ENCODE measurements around the gene FOXQ1. TPM values are rescaled to one million over a fixed set of nuclear protein-coding genes. Genes with fewer than 3 reads are reported as not detected.

FOXQ1 gene
- total and polyA plus RNA-seq, 9 of the 15 experiments (the other 6 are each of a cell fraction or from before 2014, with no cell fraction given): not detected

DNA sequence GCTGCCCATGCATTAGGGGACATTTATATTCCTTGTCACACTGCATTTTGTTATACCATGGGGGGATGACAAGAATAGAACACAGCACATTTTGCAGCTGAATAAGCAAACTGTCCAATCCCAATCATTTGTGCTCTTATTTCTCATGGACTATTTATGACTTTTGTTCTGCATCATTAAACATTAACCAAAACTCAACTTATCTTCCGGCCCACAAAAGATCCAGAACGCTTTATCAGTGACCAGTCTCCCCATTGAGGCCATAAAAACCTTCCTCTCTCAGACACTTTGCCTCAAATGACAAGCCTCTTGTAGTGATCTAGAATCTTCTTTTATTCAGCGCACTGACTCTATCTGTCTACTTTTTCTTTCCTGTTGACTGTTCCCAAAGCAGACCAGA lies 28.4 kb upstream of the FOXQ1 start (continued):
- no peak for TF ChIP-seq RAD21 (CRISPR knock-in tag; conservative IDR thresholded peaks at IDR 0.05 in 1 of 2, IDR thresholded peaks at IDR 0.05 in 1 of 2)

DNA sequence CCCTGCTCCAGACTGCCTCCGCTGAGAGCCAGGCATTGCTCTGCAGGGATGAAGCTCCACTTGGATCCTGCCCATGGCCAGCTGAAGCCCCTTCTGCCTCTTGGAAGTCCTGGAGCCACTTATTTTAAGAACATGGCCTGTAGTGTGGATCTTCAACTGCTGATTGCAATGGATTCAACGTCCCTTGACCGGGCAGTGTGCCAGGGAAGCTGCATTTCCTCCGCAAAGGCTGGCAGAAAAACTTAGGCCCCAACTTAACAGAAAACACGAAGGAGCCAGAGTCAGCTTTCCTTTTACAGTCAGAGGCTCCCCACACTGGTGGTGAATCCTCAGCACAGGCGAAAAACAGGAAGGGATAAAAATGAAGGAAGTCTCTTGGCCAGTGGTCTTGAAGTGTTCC lies 26.3 kb upstream of the FOXQ1 start:
- FAIRE-seq: no peak
- in situ Hi-C loops (cut with MboI): no loop called here
- H2AFZ ChIP-seq (ENCODE audit: low read depth, low read length): no peak overlapping the region
- no peaks in the 10 kb centered on the region for H3K9me3 ChIP-seq (replicated peaks; ENCODE audit: control insufficient read depth, insufficient read depth, low read depth, low read length)
- ChIA-PET CTCF (ENCODE audit: low intra/inter-chr PET ratio) (no interaction called here), POLR2A (no interaction called here)
- DNase-seq (ENCODE audit: extremely low read depth in 1 of 4, low spot score in 3 of 4): no peak
- no peaks in the 10 kb centered on the region for H3K79me2 ChIP-seq (ENCODE audit: control insufficient read depth, insufficient read depth, low read length)
- TF ChIP-seq ZKSCAN1 (IDR thresholded peaks at IDR 0.05; ENCODE audit: low read depth, low read length): no peak
- TF ChIP-seq LARP7 (IDR thresholded peaks at IDR 0.05): no peak
- no peak for TF ChIP-seq ZNF436 (CRISPR knock-in tag; IDR thresholded peaks at IDR 0.05)
- no peak for TF ChIP-seq ZNF644 (tag; IDR thresholded peaks at IDR 0.05; ENCODE audit: low read depth)
- no peak for TF ChIP-seq TCF3 (CRISPR knock-in tag; IDR thresholded peaks at IDR 0.05)
- no peak for TF ChIP-seq FOXM1 (IDR thresholded peaks at IDR 0.05; ENCODE audit: low read depth)
- no peak for TF ChIP-seq FOXM1 (CRISPR knock-in tag; IDR thresholded peaks at IDR 0.05; ENCODE audit: low read depth)
- no peak for TF ChIP-seq THRB (CRISPR knock-in tag; conservative IDR thresholded peaks at IDR 0.05)
- H3K27me3 ChIP-seq (ENCODE audit: control insufficient read depth in 2 of 2, insufficient read depth in 2 of 2, low read length in 2 of 2): peaks cover 0 to 6% of the 10 kb centered on the region in 2 experiments; a peak in 1 of 5 replicates
- H3K36me3 ChIP-seq (ENCODE audit: control insufficient read depth, insufficient read depth, low read length): no peaks in the 10 kb centered on the region
- ATAC-seq: no peak
- 0% methylated on average over 6 of the region's 6 CpGs for WGBS (ENCODE audit: insufficient coverage, low coverage, missing lambda C conversion rate)
- no peaks in the 10 kb centered on the region for H3K4me1 ChIP-seq (replicated peaks in 1 of 2; ENCODE audit: control insufficient read depth in 2 of 2, insufficient read depth in 2 of 2, low read length in 2 of 2)
- H3K9ac ChIP-seq (ENCODE audit: insufficient read depth in 1 of 2, low read depth in 2 of 2, low read length in 2 of 2): no peak overlapping the region
- H3K9me1 ChIP-seq (ENCODE audit: control insufficient read depth, insufficient read depth, low read length): no peaks in the 10 kb centered on the region
- H3K4me3 ChIP-seq: no peak overlapping the region
- no peak overlapping the region for H3K27ac ChIP-seq (ENCODE audit: extremely low read depth, low read depth, low read length)
- BruUV-seq (replicated peaks): no TSS peak
- intact Hi-C loops (cut with micrococcal nuclease): no loop called here
- no peak overlapping the region for H3K4me2 ChIP-seq (ENCODE audit: insufficient read depth, low read length)
- H4K20me1 ChIP-seq (replicated peaks; ENCODE audit: control insufficient read depth, insufficient read depth, low read length): no peaks in the 10 kb centered on the region

Data from K562 (cell line).